SK-N-MC (cell line): ENCODE results near the gene KLK14.

Experiments used
- DNase-seq: peaks from one replicate; pipeline ENCODE4 v3.0.0-alpha.2; 2011; ENCODE audit warnings: low read depth, low spot score
- H3K27ac ChIP-seq: fragments of 200-600 bp; sonication (generic); 2 replicates; pipeline ENCODE4 v1.5.1; 2016; ENCODE audit warnings: mixed run types
- H3K36me3 ChIP-seq: fragments of 200-600 bp; sonication (generic); 2 replicates; pipeline ENCODE4 v1.6.1; 2017; ENCODE audit warnings: antibody characterized with exemption, low read length, mixed read lengths; ENCODE audit not compliant: insufficient read depth
- H3K4me3 ChIP-seq: fragments of 200-600 bp; sonication (generic); 2 replicates; pipeline ENCODE4 v1.5.1; 2016
- H3K9ac ChIP-seq: fragments of 200-600 bp; sonication (generic); 2 replicates; pipeline ENCODE4 v1.8.0; 2017; ENCODE audit warnings: mixed run types, mixed read lengths; ENCODE audit not compliant: insufficient read length
- H3K9me3 ChIP-seq: fragments of 200-600 bp; sonication (generic); 2 replicates; pipeline ENCODE4 v1.6.1; 2017; ENCODE audit warnings: low read depth, mild to moderate bottlenecking, antibody characterized with exemption, low read length, moderate library complexity, mixed read lengths
- EZH2 ChIP-seq: fragments of 200-600 bp; sonication (generic); IDR thresholded peaks from one replicate; pipeline ENCODE4 v1.6.1; 2017; ENCODE audit warnings: antibody characterized with exemption
- FOXP2 ChIP-seq: optimal IDR thresholded peaks from 2 replicates; pipeline ENCODE3; 2011; ENCODE audit warnings: mild to moderate bottlenecking, moderate library complexity; ENCODE audit not compliant: insufficient read depth; ENCODE audit errors: extremely low read length, control extremely low read depth
- POLR2AphosphoS5 ChIP-seq: IDR thresholded peaks from 2 replicates; pipeline ENCODE4 v1.6.1; 2012; ENCODE audit warnings: mild to moderate bottlenecking, low read depth, low read length, borderline replicate concordance

The KLK14 gene

DNA sequence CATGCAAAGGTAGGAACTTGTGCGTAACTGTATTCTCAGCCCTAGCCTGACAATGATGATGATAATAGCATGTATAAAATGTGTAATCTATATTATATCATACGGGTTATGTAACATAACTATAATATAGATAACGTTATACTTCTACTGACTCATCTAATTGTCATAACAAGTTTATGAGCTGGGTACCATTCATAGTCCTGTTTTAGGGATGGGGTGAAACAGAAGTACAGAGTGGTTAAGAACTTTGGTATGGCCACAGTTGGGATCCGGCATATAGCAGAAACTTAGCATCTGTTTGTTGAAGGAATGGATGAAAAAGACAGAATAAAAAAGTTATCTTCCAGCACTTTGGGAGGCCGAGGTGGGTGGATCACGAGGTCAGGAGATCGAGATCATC lies 20.3 kb upstream of the KLK14 start:
- H3K27ac ChIP-seq, result no peak overlapping the region
- no peak overlapping the region for H3K9ac ChIP-seq
- no peak for TF ChIP-seq FOXP2
- no peak overlapping the region for H3K4me3 ChIP-seq
- H3K9me3 ChIP-seq, result no peaks in the 10 kb centered on the region
- H3K36me3 ChIP-seq, result peaks cover 23% of the 10 kb centered on the region; the same call in 1 of the 2 replicates
- DNase-seq, result no peak

DNA sequence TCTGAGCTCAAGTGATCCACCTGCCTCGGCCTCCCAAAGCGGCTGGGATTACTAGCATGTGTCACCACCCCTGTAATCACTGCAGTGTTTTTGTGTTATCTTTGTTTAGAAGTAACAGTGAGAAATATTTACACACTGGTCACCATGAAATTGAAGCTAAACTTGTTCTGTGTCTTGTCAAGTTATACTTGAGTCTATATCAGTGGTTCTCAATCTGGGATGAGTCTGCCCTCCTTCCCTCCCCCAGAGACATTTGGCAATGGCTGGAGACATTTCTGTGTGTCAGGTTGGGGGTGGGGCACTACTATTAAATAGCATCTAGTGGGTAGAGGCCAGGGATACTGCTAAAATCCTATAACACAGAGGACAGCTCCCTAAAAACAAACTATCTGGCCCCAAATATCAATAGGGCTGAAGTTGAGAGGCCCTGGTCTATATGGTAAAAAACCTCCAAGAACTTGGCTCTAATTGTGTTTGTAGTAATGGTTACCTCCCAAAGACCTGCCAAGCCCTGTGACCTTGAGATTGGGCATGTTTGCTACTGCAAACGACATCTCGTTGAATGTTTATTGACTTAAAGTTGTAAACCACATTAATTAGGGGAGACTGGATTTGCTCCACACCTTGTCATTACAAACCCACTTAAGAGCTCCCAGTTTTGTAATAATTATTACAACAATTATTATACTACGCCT lies 18.6 kb upstream of the KLK14 start:
- no peak overlapping the region for H3K27ac ChIP-seq
- DNase-seq, result no peak
- no peak for TF ChIP-seq FOXP2
- TF ChIP-seq EZH2, result no peak
- TF ChIP-seq POLR2AphosphoS5, result no peak
- no peak overlapping the region for H3K4me3 ChIP-seq
- no peaks in the 10 kb centered on the region for H3K9me3 ChIP-seq
- no peak overlapping the region for H3K9ac ChIP-seq
- peaks cover 26% of the 10 kb centered on the region; the same call in 1 of the 2 replicates for H3K36me3 ChIP-seq

DNA sequence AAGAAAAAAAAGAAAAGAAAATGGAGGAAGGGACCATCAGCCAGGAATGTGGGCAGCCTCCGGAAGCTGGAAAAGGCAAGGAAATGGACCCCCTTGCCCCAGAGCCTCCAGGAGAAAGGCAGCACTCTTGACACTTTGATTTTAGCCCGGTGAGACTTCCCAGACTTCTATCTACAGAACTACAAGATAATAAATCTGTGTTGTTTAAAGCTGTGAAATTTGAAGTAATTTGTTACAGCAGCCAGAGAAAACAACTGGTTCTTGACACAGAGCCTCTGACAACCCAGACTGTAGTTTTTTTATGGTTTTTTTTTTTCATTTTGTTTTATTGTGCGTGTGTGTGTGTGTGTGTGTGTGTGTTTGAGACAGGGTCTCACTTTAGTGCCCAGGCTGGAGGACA lies 17.9 kb upstream of the KLK14 start:
- Histone ChIP-seq H3K4me3 (no peak overlapping the region), H3K9me3 (no peaks in the 10 kb centered on the region), H3K36me3 (peaks cover 26% of the 10 kb centered on the region; the same call in 1 of the 2 replicates), H3K9ac (no peak overlapping the region), H3K27ac (no peak overlapping the region)
- no peak for DNase-seq
- TF ChIP-seq FOXP2 (no peak), EZH2 (no peak), POLR2AphosphoS5 (no peak)

DNA sequence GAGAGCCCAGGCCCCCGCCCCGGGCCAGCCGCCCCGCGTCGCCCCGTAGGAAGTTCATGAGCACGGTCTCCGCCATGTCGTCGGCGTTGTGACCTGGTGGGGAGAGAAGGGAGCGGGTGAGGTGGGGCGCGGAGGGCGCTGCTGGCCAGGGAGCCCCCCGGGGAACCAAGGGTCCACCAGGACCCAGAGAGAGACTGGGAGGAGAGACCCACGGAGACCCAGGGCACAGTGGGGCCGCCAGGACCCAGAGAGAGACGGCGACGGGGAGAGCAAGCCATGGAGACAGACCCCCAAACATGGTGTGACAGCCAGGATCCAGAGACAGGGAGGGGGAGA lies 16.3 kb upstream of the KLK14 start:
- H3K9me3 ChIP-seq, result no peaks in the 10 kb centered on the region
- H3K27ac ChIP-seq, result no peak overlapping the region
- peaks cover 26% of the 10 kb centered on the region; the same call in 1 of the 2 replicates for H3K36me3 ChIP-seq
- no peak for DNase-seq
- H3K4me3 ChIP-seq, result no peak overlapping the region
- TF ChIP-seq POLR2AphosphoS5, result no peak
- H3K9ac ChIP-seq, result no peak overlapping the region

DNA sequence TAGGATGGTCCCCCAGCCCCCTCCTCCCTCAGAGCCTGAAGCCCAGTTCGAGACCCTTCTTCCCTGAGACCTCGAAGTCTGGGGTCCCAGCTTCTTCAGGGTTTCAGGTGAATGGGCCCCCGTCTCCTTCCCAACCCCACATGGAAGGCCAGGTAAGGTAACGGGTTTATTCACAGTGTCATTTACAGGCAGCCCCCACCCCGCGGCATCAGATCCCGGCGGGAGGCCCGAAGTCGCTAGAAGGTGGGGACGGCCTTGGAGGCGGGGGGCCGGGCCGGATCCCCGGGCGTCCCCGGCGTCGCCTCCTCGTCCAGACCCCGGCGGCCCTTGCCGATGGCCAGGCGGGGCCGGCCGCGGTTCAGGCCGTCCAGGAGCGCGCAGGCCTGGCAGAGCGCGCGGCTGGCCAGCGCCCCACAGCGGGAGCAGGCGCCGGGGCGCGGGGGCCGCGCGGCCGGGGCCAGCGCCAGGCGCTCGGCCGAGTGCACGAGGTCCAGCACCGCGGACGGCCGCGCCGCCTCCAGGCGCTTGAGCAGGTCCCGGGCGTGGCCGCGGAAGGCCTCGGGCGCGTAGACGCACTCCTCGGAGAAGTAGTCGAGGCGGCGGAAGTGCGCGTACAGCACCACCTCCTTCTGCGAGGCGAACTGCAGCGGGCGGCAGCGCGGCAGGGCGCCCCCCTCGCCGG lies 15.8 kb upstream of the KLK14 start:
- TF ChIP-seq FOXP2, result no peak
- TF ChIP-seq POLR2AphosphoS5, result no peak
- TF ChIP-seq EZH2, result no peak
- DNase-seq, result no peak
- H3K27ac ChIP-seq, result no peak overlapping the region
- H3K9ac ChIP-seq, result no peak overlapping the region
- H3K9me3 ChIP-seq, result no peaks in the 10 kb centered on the region
- no peak overlapping the region for H3K4me3 ChIP-seq
- peaks cover 21% of the 10 kb centered on the region; the same call in 1 of the 2 replicates for H3K36me3 ChIP-seq

DNA sequence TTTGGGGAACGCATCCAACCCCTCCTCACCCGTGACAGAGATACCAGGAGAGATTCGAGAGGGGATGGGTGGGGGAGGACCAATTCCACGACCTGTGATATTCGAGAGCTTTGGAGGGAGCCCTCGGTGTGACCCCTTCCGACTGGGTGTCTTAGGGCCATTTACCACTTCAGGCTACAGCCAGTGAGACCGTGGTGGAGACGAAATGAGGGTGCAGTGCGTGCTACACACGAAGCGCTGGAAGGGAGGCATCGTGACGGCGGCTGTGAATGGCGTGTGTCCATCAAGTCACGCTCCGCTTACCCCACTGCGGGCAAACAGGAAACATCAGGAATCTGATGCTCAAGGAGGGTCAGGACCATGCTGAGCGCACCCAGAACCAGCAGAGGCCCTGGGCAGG lies 15.1 kb upstream of the KLK14 start:
- H3K27ac ChIP-seq, result no peak overlapping the region
- no peak overlapping the region for H3K9ac ChIP-seq

DNA sequence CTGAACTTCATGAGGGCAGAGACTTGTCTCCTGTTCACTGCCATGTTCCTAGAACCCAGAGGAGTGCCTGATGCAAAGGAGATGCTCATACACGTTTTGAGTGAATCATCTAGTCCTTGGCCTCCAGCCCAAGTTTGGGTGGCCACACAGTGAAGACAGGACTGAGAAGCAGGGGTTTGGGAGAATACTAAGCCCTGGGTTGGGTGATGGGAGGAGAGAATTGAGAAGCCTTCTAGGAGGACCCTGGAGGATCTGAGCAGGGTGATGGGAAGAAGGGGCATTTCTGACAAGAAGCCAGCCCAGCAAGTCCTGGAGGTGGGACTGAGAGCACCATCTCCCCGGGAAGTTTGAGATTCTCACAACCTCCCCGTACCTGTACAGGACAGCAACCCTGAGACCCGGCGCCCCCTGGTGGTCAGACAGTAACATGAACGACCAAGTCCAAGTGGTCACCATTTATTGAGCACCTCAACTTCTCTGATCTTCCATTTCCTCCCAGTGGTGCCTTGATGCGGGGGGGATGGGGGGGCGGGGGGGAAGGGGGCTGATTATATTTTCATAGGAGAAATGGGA lies 14.6 kb upstream of the KLK14 start:
- no peaks in the 10 kb centered on the region for H3K9me3 ChIP-seq
- no peak for TF ChIP-seq EZH2
- no peak for TF ChIP-seq POLR2AphosphoS5
- TF ChIP-seq FOXP2, result no peak
- H3K27ac ChIP-seq, result no peak overlapping the region
- no peak for DNase-seq
- no peak overlapping the region for H3K9ac ChIP-seq
- H3K4me3 ChIP-seq, result no peak overlapping the region
- peaks cover 12% of the 10 kb centered on the region; the same call in 1 of the 2 replicates for H3K36me3 ChIP-seq

More for the DNA sequence above, 15.1 kb upstream of the KLK14 start:
- TF ChIP-seq POLR2AphosphoS5, result no peak
- TF ChIP-seq EZH2, result no peak
- H3K36me3 ChIP-seq, result peaks cover 17% of the 10 kb centered on the region; the same call in 1 of the 2 replicates
- no peak overlapping the region for H3K4me3 ChIP-seq
- no peak for DNase-seq
- H3K9me3 ChIP-seq, result no peaks in the 10 kb centered on the region

DNA sequence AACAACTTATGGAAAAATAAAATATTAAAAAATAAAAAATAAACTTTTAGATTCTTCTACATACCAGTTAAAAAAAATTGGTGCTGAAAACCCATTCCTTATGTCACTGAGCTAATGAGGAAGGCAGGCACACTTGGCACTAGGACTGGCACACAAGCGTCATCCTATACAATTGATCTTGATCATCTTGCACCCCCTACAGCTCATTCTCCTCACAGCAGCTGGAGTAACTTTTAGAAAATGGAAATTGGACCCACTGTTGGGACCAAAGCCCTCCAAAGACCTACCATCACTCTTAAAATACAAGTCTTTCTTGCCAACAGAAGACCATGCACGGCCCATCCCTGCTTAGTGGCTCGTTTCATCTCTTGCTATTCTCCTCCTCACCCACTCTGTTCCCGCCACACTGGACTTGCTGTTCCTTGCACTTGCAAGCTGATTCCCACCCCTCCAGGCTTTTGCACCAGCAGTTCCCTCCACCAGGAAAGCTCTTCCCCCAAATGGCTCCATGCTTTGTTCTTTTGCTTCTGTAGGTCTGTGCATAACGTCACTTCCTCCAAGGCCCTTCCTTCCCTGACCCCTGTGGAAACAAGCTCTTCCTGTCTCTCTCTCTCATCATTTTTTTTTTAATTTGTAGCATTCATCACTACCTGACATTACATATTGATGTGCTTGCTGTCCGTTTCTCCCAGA lies 13.9 kb upstream of the KLK14 start:
- Histone ChIP-seq H3K9me3 (no peaks in the 10 kb centered on the region), H3K27ac (no peak overlapping the region), H3K9ac (no peak overlapping the region), H3K4me3 (no peak overlapping the region), H3K36me3 (peaks cover 10% of the 10 kb centered on the region; the same call in 1 of the 2 replicates)
- no peak for TF ChIP-seq POLR2AphosphoS5
- no peak for TF ChIP-seq FOXP2
- DNase-seq, result no peak
